ENCODE results near the gene CNKSR2.

CNKSR2 gene

DNA sequence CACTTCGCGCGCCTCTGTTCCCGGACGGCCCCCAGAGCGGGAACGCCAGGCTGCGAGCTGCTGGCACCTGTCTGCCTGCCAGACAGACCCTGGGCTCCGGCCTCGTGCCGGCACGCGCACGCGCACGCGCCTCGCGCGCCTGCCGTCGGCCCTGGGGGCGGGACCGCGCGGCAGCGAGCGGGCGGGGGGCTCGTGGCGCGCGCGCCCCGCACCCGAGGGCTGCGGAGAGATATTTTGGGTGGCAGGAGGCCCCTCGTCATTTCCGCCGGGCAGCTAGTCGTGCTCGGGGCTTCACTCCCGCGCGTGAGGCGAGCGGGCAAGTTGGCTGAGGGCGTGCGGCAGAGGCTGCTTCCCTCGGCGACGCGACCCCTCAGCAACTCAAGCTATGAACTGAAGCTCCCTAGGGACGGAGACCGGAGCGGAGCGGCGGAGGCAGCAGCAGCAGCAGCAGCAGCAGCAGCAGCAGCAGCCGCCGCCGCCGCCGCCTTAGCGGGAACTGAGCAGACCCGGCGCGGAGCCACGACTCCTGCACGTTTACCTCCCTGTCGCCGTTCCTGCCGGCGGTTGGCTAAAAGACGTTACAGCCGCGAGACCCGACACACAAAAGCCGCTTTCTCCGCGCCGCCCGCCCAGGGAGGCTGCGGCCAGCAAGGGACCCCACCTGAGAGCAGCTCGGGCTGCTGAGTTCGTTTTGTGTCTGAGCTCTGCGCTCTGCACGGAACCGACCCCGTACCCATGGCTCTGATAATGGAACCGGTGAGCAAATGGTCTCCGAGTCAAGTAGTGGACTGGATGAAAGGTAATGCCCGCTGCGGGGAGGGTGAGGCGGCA lies at the start of gene CNKSR2:
Gene CNKSR2 (plus strand): TSS at position 256 of the 831 bp plus-strand sequence. CDS start 480 bp downstream, at position 736.
- peak; percentile 5 for DNase-seq

- no peak for DNase-seq
Measured at GRCh38 chrX:21354725-21355124, 19.5 kb upstream of the CNKSR2 start.

DNA sequence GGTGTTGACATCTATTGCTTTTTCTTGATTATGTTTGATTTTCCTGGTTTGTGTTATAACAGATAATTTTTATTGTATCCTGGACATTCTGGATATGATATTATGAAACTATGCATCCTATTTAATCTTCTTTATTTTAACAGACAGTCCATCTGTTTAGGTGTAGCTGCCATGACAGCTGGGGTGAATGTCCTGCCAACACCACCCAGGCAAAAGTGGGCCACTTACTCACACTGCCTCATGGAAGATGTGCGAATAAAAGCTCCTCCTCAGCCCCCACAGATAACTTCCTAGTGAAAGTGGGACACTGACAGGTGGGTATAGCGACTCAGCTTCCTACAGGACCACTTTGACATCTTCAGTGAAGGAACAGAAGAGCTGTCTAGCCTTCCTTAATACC lies 18.4 kb upstream of the CNKSR2 start:
- DNase-seq: no peak

GRCh38 chrX:21369613-21370012 lies 4.6 kb upstream of the CNKSR2 start:
- DNase-seq: no peak

DNA sequence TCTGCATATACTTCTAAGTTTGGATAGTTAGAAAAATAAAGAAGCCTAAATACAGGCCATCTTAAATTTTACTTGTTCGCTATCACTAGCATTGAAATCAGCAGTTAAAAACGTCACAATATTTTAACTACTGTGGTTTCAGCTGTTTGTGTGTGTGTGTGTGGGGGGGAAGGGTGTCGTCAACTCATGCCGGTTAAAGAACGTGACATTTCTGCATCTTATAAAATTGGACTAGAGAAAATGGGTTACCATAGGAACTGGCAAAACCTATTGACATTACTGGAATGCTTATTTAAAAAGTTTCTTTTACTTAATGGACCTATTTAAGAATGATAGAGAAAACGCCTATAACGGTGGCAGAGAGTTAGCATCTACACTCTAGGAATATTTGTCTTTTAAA lies 1.2 kb upstream of the CNKSR2 start:
- no peak for DNase-seq

GRCh38 chrX:21373637-21374162 lies 518 bp upstream of the CNKSR2 start:
- DNase-seq: no peak

DNA sequence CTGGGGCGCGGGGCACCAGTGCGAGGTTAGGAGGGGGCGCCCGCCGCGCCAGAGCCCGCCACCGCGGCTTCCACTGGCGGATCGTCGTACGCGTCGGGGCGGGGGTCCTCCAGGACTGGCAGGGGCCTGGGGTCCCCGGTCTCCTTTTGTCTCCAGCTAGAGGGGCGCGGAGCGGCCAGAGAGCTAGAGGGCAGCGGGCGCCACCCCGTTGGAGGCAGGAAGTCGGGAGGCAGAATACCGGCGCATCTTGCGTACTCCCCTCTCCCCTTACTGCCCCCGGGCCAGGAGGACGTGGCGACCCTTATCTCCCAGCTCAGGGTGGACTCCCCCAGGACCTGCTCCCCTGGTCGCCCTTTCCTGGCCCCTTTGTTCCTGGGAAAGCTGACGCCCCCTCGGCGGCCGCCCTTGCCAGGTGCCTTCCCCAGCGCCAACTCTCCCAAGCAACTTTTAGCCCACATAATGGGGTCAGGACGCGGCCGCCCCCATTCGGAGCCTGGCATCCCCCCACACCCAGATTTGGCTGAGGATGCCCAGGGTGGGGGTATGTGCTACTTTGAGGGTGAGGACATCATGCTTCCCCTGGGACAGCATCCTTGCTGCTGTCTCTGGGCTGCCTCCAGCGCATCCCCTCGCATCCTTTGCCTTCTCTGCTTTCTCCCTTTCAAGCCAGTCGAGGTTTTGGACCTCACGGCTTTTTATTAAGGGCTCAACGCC lies 933 bp downstream of the CNKSR2 start:
- no peak for DNase-seq

DNA sequence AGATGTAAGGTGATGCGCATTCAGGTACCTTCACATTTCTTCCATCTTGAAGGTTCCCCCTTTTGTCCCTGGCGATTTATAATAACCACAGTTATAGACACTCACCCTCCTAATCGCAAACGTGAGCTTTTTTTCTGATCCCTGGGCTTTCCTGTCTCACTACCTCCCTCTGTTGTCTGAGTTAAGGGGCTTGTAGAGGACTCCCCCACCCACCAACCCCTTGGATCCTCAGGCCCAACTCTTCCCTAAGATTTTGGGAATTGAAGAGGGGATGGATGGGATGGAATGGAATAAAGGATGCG lies 1.4 kb downstream of the CNKSR2 start:
- DNase-seq: no peak

GRCh38 chrX:21376636-21377035 lies 2.4 kb downstream of the CNKSR2 start:
- DNase-seq: no peak

- no peak for DNase-seq
Measured at GRCh38 chrX:21379991-21380390, 5.8 kb downstream of the CNKSR2 start.

DNA sequence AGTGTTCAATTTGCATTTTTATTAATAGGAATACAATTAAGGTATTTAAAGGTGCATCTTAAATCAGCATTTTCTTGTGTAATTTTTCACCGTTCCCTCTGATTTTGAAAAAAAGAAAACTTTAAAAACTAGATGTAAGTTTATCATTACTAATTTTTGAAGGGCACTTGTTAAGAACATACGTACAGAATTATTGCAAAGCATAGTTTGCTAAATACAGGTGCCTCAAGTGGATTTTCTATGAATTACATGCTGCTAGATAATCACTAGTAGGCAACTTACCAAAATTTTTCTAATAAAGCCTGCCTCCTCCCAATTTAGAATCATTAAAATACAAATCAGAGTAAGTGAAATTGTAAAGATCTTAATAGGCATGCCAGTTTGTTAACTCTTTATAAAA lies 8.5 kb downstream of the CNKSR2 start:
- DNase-seq: no peak

DNA sequence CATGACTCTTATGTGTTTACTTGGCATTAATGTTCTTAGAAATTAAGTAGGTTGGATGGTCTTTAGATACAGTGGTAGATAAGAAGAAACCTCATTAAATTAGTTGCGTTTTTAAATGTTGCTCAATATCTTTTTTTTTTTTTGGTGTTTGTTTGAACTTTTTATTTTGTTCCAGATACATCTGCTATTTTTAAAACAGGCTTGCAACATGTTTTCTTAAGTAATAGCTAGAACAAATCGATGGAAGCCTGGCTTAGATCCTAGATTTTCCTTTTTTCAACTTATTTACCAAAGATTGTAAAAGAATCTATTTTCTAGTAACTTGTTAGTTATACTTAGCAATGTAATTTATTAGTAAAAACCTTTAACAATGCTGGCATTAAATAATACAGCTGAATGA lies 9.3 kb downstream of the CNKSR2 start:
- no peak for DNase-seq

DNA sequence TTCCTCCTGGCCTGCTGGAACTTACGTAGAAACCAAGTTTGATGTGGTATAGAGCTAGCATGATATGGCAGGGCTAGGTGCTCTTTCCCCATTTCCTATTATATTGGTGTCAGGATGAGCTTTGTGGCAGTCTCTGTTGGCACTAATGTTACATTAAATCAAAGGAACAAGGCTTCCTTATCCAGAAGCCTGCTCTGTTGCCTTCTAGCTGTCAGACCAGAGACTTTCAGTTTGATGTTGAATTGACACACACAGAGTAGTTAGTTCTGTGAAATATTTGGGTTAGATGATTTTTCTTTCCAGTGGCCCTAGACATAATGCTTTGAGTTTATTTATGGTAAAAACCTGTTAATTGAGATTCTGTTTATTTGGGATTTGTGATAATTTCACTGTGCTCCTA lies 10.0 kb downstream of the CNKSR2 start:
- DNase-seq: no peak

GRCh38 chrX:21394792-21395191 lies 20.6 kb downstream of the CNKSR2 start:
- no peak for DNase-seq

- DNase-seq: no peak
Measured at GRCh38 chrX:21398426-21398825, 24.2 kb downstream of the CNKSR2 start.

DNA sequence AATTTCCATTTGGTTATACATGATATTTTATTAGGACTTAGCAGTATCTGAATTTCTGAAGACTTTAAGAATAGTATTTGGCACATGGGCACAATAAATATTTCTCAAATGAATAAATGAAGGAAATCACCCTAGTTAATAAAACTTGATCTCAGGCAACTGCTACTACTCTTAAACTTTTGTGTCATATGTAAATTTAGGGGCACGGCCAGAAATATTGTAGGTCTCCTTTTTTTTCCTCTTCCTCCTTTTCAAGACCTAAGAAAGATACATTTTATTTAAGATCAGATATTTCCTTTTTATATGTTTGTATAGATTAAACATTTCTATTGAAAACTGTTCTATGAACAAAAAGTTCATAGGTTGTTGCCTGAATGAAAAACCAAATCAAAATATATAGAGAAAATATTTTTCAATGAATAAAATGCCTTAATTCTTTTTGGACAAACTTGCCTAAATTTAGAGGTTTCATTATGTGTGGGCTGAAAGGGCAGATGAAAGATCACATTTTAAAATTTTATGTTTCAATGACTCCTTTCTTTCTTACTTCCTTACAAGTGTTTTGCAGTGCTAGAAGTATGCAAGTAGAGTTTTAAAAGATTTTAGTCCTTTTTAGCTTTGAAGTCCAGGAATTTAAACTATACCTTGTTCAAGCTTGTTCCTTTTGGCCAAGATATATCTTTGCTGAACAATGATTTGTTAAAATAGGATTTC lies 26.3 kb downstream of the CNKSR2 start:
- DNase-seq: no peak

DNA sequence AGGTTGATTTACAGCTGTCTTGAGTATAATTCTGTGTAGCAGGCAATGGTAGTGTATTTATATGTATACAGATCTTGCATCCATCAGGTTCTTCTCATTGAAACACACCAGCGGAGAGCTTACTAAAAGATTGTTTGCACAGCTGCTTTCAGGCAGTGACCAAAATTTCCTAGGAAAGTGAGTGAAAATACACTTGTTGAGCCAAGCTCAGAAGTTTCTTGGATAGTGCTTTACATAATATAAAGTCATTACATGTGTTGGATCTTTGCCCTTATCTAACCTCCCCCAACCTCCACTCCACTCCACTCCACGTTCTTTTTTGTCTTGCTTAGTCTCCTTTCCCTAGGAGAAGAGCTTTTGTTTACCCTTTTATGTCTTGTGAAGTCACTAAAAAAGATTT lies 34.1 kb downstream of the CNKSR2 start:
- DNase-seq: no peak

DNA sequence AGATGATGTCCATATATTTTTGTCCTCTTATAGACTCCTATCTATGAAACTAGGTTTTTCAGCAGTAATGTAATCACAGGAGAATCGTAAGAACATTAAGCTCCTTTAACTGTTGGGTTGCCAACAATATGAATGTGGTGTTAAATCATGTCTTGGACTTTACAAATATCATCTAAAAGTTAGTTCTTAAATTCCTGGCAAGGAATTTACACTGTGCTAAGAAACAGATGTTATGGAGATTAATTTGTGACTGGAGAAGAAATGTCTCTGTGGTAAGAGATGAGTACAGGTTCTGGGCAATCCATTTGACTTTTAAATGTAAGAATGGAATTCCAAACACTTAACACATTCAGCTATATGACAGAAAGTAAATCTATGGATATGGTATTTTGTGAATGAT lies 34.6 kb downstream of the CNKSR2 start:
- no peak for DNase-seq

- DNase-seq: no peak
Measured at GRCh38 chrX:21412029-21412428, 37.8 kb downstream of the CNKSR2 start.

DNA sequence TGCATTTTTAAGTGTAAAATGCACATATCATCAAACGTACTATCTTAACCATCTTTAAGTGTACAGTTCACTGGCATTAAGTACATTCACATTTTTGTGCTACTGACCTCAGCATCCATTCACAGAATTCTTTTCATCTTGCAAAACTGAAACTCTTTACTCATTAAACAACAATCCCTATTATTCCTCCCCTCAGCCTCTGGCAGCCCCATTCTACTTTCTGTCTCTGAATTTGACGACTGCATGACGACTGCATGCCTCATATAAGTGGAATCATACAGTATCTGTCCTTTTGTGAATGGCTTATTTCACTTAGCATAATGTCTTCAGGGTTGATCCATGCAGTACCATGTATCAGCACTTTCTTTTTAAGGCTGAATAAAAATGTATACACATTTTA lies 38.7 kb downstream of the CNKSR2 start:
- peak; percentile 21 for DNase-seq

DNA sequence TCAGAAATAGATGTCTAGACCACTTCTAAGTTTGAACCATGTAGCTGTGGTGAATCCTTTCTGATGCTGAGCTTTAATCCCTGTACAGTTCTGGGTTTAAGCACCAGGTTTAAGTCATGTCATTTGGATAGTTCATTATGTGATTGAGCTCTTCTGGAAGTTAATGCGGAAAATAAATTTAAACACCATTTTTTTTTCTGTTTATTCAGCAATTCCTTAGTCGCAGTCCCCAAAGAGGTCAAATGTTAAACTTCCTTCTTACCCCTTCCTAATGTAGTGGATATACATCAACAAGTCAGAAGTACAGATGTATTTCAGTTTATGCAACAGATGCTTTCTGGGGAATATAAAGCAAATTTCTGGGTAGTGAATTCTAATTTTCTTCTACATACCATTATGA lies 52.9 kb downstream of the CNKSR2 start:
- DNase-seq: no peak

- no peak for DNase-seq
Measured at GRCh38 chrX:21437036-21437435, 62.8 kb downstream of the CNKSR2 start.

GRCh38 chrX:21438792-21439191 lies 64.6 kb downstream of the CNKSR2 start:
- no peak for DNase-seq

- DNase-seq: no peak
Measured at GRCh38 chrX:21440911-21441310, 66.7 kb downstream of the CNKSR2 start.
